GM12872 (cell line): Measurements from ENCODE around the gene ALG9.
A peak's percentile ranks its signal among the peaks of the same experiment; 100 is the strongest.

Experiments used
- CTCF ChIP-seq: IDR thresholded peaks from 3 replicates; pipeline ENCODE4 v1.5.1; 2011; ENCODE audit warnings: low read depth, mild to moderate bottlenecking, low read length, moderate library complexity; ENCODE audit not compliant: insufficient read depth

The ALG9 gene

GRCh38 chr11:111851067-111851466 lies 20.3 kb downstream of the ALG9 start:
- no peak for TF ChIP-seq CTCF

- TF ChIP-seq CTCF, result no peak
Observed at GRCh38 chr11:111849631-111850030, 21.8 kb downstream of the ALG9 start.

GRCh38 chr11:111846636-111847035 lies 24.7 kb downstream of the ALG9 start:
- TF ChIP-seq CTCF, result no peak

- TF ChIP-seq CTCF, result no peak
Observed at GRCh38 chr11:111846063-111846462, 25.3 kb downstream of the ALG9 start.

- no peak for TF ChIP-seq CTCF
Observed at GRCh38 chr11:111845276-111846028, 25.9 kb downstream of the ALG9 start.

- no peak for TF ChIP-seq CTCF
Observed at GRCh38 chr11:111843661-111844060, 27.7 kb downstream of the ALG9 start.

GRCh38 chr11:111841370-111842053 lies 29.9 kb downstream of the ALG9 start:
- TF ChIP-seq CTCF, result peak; percentile 80
